Measurements from ENCODE around the gene STAT5B. TPM values are rescaled to one million over a fixed set of nuclear protein-coding genes. Genes with fewer than 3 reads are reported as not detected.

The STAT5B gene
- total RNA-seq, 1 experiment from 2014 or later: 36.4 TPM

- TF ChIP-seq NFYB (CRISPR knock-in tag; conservative IDR thresholded peaks at IDR 0.05; ENCODE audit: low read depth) (0 out of 2 replicates have a peak, but pooled peaks have one; percentile 29), ZNF671 (CRISPR knock-in tag; IDR thresholded peaks at IDR 0.05) (no peak), ZNF281 (CRISPR knock-in tag; IDR thresholded peaks at IDR 0.05) (peak; percentile 81; the same call in 1 of the 2 replicates), CTCF (IDR thresholded peaks at IDR 0.05) (no peak), ATF1 (CRISPR knock-in tag; IDR thresholded peaks at IDR 0.05) (no peak), RELA (CRISPR knock-in tag; IDR thresholded peaks at IDR 0.05; ENCODE audit: borderline replicate concordance) (no peak; the same call in 1 of the 2 replicates), TCF7 (CRISPR knock-in tag; IDR thresholded peaks at IDR 0.05; ENCODE audit: low read depth) (peak; percentile 49; the same call in 1 of the 2 replicates), E2F4 (CRISPR knock-in tag; IDR thresholded peaks at IDR 0.05; ENCODE audit: borderline replicate concordance, low read depth) (peak; percentile 73), FOXK1 (CRISPR knock-in tag; IDR thresholded peaks at IDR 0.05) (peak; percentile 84; the same call in 1 of the 2 replicates), FOXP4 (CRISPR knock-in tag; IDR thresholded peaks at IDR 0.05) (peak; percentile 77; the same call in 1 of the 2 replicates), NR3C1 (CRISPR knock-in tag; conservative IDR thresholded peaks at IDR 0.05; ENCODE audit: low read depth) (no peak), ZNF512 (CRISPR knock-in tag; IDR thresholded peaks at IDR 0.05; ENCODE audit: borderline replicate concordance) (no peak), ARID4B (CRISPR knock-in tag; IDR thresholded peaks at IDR 0.05; ENCODE audit: borderline replicate concordance) (peak; percentile 71; the same call in 1 of the 2 replicates), ZNF138 (CRISPR knock-in tag; conservative IDR thresholded peaks at IDR 0.05) (no peak)
Measured at GRCh38 chr17:42179911-42180410, 96.2 kb downstream of the STAT5B start (continued).
